ENCODE results near the gene ABCA2.
"Not testable (repeated sequence)": the region's sequence is repeated elsewhere in the genome, so short reads cannot be mapped to it uniquely, and the experiment has no call there.

ABCA2 gene

DNA sequence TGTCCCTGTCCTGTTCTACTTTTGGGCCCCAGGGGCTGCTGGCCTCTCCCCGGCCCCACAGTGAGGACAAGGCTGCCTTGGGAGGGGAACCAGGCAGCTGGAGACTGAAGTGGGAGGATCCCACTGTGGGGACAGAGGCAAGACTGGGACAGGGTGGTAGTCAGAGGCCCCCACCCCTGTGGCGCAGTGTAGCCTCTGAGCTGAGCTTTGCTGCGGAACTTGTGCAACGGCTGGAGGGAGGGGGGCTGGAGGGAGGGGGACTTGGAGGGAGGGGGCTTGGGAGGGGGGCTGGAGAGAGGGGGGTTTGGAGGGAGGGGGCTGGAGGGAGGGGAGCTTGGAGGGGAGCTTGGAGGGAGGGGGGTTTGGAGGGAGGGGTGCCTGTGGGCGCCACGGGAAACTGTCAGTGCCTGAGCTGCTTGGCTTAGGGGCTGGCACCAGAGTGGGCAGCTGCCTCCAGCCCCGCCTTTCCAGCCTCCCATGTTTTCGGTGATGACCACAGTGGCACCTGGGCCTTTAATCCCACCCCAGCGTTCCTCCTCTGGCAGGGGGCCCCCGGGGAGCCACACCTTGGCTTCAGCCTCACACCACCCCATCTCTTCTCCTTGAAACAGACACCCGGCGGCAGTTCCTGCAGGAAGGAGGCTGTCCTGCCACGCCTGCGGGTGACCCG lies 6.1 kb upstream of the ABCA2 start:
- DNase-seq (ENCODE audit: low read depth, low spot score): no peak
- TF ChIP-seq CTCF (IDR thresholded peaks at IDR 0.05; ENCODE audit: insufficient read depth, low read length, missing control alignments): no peak
- POLR2A ChIA-PET: interaction anchor here (0.6 to 2.2 kb wide), 2 partner anchors 86 to 96 kb away, joined by 4 to 13 read pairs; no protein-coding TSS in a partner anchor
- CTCF ChIA-PET: interaction anchor here (0.8 to 14.2 kb wide), 27 partner anchors 10 to 262 kb away, joined by 3 to 310 read pairs (median 5); partner anchors contain the start of genes AJM1, C8G, CCDC183 and ENTPD2
- H3K4me3 ChIP-seq (ENCODE audit: low read depth, low read length): no peak overlapping the region

DNA sequence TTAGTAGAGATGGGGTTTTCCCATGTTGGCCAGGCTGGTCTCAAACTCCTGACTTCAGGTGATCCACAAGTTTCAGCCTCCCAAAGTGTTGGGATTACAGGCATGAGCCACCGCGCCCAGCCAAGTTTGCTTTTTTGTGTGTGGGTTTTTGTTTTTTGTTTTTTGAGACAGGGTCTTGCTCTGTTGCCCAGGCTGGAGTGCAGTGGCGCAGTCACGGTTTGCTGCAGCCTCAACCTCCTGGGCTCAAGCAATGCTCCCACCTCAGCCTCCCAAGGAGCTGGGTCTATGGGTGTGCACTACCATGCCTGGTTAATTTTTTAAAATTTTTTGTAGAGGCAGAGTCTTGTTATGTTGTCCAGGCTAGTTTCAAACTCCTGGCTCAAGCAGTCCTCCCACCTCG lies 5.4 kb upstream of the ABCA2 start:
- H3K4me3 ChIP-seq (ENCODE audit: low read depth, low read length); DNase-seq (ENCODE audit: low read depth, low spot score); POLR2A ChIA-PET: not testable (repeated sequence)
- CTCF ChIA-PET: interaction anchor here (0.8 to 14.2 kb wide), 5 partner anchors 11 to 246 kb away, joined by 4 to 310 read pairs (median 101); partner anchors contain the start of genes C8G, ENTPD2, FBXW5 and NPDC1

DNA sequence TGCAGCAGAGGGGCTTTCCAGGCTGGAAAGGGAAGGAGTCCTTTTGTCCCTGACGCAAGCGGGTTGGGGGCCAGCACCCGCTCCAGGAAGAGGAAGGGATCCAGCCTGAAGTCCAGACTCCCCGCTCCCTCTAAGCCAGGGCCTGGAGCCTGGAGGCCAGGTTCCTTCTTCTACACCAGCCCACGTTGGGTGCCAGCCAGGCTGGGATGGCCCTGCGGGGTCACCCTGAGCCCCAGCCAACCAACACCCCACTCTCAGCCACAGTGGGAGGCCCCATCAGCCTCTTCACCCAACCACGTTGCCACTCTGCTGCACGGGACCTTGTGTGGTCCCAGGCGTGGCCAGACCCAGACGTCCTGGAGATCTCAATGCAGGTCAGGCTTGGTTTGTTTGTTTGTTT lies 4.8 kb upstream of the ABCA2 start:
- POLR2A ChIA-PET: no interaction called here
- H3K4me3 ChIP-seq (ENCODE audit: low read depth, low read length): no peak overlapping the region
- no peak for TF ChIP-seq CTCF (IDR thresholded peaks at IDR 0.05; ENCODE audit: insufficient read depth, low read length, missing control alignments)
- DNase-seq (ENCODE audit: low read depth, low spot score): no peak
- CTCF ChIA-PET: interaction anchor here (0.8 to 14.2 kb wide), 4 partner anchors 14 to 245 kb away, joined by 4 to 310 read pairs (median 22); partner anchors contain the start of genes ENTPD2, NPDC1 and SAPCD2

- no peak for DNase-seq (ENCODE audit: low read depth, low spot score)
- H3K4me3 ChIP-seq (ENCODE audit: low read depth, low read length): no peak within 1 kb of the TSS
- TF ChIP-seq CTCF (IDR thresholded peaks at IDR 0.05; ENCODE audit: insufficient read depth, low read length, missing control alignments): no peak
- POLR2A ChIA-PET: no interaction called here
- CTCF ChIA-PET: interaction anchor here (0.5 to 14.2 kb wide), 12 partner anchors 9 to 244 kb away, joined by 3 to 310 read pairs (median 4); partner anchors contain the start of genes ENTPD2 and SAPCD2
Measured at GRCh38 chr9:137031904-137032640, 4.0 kb upstream of the ABCA2 start, which contains the start of gene FUT7. FUT7 (minus strand) TSS chr9:137032088; CDS start chr9:137031991, 97 bp downstream.

DNA sequence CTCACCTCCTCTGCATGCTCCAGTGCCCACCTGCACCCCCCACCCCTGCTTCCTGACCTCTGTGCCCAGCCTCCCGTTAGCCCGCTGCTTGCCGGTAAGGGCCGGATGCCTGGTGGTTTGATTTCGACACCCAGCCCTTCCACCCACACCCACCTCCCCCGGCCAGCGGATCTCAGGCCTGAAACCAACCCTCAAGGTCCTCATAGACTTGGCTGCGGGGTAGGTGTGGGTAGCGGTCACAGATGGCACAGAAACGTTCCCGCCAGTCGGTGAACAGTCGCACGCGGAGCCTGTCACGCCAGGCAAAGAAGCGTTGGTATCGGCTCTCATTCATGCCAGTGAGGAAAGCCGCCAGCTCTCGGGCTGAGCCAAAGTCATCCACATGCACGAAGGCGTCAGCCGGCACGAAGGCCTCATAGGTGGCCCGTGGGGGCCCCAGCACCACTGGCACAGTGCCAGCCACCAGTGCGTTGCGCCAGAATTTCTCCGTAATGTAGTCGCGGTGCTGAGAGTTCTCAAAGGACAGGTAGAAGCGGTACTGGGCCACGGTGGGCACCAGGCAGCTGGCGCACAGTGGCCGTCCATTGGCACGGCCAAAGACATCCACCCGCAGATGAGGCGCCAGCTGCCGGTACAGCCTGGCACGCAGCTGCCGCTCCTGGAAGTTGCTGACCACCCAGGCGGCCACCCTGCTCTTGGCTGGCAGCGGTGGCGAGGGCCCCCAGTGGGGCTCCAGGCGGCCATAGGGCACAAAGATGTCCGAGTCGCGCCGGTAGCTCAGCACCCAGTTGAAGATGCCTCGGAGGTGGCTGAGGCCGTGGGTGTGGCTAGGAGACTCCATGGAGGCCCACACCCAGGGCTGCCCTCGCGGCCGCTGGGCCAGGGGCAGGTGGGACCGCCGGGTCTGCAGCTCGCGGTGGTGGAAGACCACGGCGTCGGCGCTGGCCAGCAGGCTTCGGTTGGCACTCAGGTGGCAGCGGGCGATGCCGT lies 2.8 kb upstream of the ABCA2 start:
- no peak for DNase-seq (ENCODE audit: low read depth, low spot score)
- no peak for TF ChIP-seq CTCF (IDR thresholded peaks at IDR 0.05; ENCODE audit: insufficient read depth, low read length, missing control alignments)
- ChIA-PET CTCF (interaction anchor here (0.9 to 14.2 kb wide), 15 partner anchors 10 to 243 kb away, joined by 3 to 310 read pairs (median 16); partner anchors contain the start of genes C8G, CLIC3, ENTPD2 and SAPCD2), POLR2A (no interaction called here)
- H3K4me3 ChIP-seq (ENCODE audit: low read depth, low read length): no peak overlapping the region

- CTCF ChIA-PET: interaction anchor here (0.5 to 14.2 kb wide), 50 partner anchors 8 to 242 kb away, joined by 3 to 310 read pairs (median 6); partner anchors contain the start of genes AJM1, C8G, CLIC3 and CYSRT1
Measured at GRCh38 chr9:137030006-137030405, 2.0 kb upstream of the ABCA2 start.

More at GRCh38 chr9:137030006-137030405, 2.0 kb upstream of the ABCA2 start:
- no peak for TF ChIP-seq CTCF (IDR thresholded peaks at IDR 0.05; ENCODE audit: insufficient read depth, low read length, missing control alignments)
- no peak overlapping the region for H3K4me3 ChIP-seq (ENCODE audit: low read depth, low read length)
- DNase-seq (ENCODE audit: low read depth, low spot score): no peak
- POLR2A ChIA-PET: interaction anchor here (1.6 kb wide), 1 partner anchor 40 kb away, joined by 4 read pairs; the partner anchor contains the start of gene SAPCD2
